Measurements from ENCODE around the gene EIF2S2.

EIF2S2 gene, protein sequence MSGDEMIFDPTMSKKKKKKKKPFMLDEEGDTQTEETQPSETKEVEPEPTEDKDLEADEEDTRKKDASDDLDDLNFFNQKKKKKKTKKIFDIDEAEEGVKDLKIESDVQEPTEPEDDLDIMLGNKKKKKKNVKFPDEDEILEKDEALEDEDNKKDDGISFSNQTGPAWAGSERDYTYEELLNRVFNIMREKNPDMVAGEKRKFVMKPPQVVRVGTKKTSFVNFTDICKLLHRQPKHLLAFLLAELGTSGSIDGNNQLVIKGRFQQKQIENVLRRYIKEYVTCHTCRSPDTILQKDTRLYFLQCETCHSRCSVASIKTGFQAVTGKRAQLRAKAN

DNA sequence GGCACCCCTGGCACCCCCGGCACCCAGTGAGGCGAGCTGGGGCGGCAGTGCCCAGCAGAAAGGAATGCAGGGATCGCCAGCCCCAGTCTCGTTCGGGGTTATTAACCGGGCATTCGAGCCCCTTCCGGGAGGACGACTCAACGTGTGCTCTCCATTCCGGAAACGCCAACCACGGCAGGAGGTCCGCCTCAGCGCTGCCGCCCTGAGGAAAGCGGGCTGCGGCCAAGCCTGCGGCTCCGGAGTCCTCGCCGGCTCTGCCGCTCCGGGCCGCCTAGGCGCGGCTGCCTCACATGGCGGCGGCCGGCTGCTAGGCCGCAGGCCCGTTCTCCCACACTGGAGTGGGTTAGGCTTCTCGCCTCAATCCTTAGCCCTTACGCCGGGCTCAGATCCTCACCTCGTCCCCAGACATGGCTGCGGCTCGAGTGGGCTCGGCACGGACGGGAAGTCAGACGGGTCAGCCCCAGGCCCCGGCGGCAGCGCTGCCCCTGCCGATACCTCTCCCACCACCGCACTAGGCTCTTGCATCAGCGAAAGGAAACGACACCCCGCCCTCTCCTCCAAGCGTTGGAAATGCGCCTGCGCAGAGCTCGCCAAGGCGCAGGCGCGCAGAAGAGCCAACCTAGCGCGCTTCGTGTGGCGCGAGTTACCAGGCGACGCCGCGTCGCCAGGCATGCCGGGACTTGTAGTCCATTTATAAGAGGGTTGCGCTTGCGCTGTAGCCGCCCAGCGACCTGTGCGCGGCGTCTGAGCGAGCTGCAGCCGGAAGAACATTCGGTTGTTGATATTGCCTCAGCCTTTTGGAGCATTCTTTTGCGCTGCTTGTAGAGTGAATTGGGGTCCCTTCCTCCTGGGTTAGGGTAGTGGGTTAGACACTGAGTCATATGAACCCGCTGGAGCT lies at the start of gene EIF2S2:
Gene EIF2S2, minus strand, starts transcription at position 542 of the 898 bp plus-strand sequence. Its CDS starts 133 bp downstream, at position 409.
- Histone ChIP-seq H3K9me3 (ENCODE audit: control insufficient read depth, insufficient read depth, low read depth, low read length) (no peaks in the 10 kb centered on the region), H3K4me1 (ENCODE audit: control insufficient read depth, insufficient read depth, low read length) (peaks cover 3% of the 10 kb centered on the region; the same call in 1 of the 2 replicates), H3K36me3 (ENCODE audit: control insufficient read depth in 2 of 2, insufficient read depth in 1 of 2, low read length in 2 of 2) (peaks cover 13 to 40% of the 10 kb centered on the region in 2 experiments; a peak in 2 of 3 replicates), H3K27ac (ENCODE audit: extremely low read depth, low read depth, low read length) (peak within 1 kb of the TSS; percentile 81), H3K4me3 (ENCODE audit: low read depth, low read length) (peak within 1 kb of the TSS; percentile 85)
- POLR2A ChIA-PET: interaction anchor here (0.5 to 2.7 kb wide), 24 partner anchors 9 to 668 kb away, joined by 3 to 31 read pairs (median 4); partner anchors contain the start of genes CBFA2T2, CHMP4B, ITCH and PXMP4
- CTCF ChIA-PET: interaction anchor here (0.5 to 1.3 kb wide), 8 partner anchors 10 to 250 kb away, joined by 4 to 6 read pairs (median 4); no protein-coding TSS in a partner anchor
- 0 out of 2 replicates have a peak, but pooled peaks have one; percentile 35 for TF ChIP-seq ZNF596 (tag by site-specific recombination; IDR thresholded peaks at IDR 0.05)
- TF ChIP-seq ZNF354C (tag by site-specific recombination; IDR thresholded peaks at IDR 0.05; ENCODE audit: borderline replicate concordance, low read depth): no peak
- no peak for TF ChIP-seq GFI1B (tag by site-specific recombination; IDR thresholded peaks at IDR 0.05)
- TF ChIP-seq, protein P1, sequence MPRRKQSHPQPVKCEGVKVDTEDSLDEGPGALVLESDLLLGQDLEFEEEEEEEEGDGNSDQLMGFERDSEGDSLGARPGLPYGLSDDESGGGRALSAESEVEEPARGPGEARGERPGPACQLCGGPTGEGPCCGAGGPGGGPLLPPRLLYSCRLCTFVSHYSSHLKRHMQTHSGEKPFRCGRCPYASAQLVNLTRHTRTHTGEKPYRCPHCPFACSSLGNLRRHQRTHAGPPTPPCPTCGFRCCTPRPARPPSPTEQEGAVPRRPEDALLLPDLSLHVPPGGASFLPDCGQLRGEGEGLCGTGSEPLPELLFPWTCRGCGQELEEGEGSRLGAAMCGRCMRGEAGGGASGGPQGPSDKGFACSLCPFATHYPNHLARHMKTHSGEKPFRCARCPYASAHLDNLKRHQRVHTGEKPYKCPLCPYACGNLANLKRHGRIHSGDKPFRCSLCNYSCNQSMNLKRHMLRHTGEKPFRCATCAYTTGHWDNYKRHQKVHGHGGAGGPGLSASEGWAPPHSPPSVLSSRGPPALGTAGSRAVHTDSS (tag by site-specific recombination; IDR thresholded peaks at IDR 0.05): no peak
- TF ChIP-seq ZNF670 (tag by site-specific recombination; IDR thresholded peaks at IDR 0.05; ENCODE audit: low read depth): no peak
- no peak for TF ChIP-seq ZNF175 (tag by site-specific recombination; IDR thresholded peaks at IDR 0.05)
- TF ChIP-seq ZSCAN30 (tag by site-specific recombination; IDR thresholded peaks at IDR 0.05): peak; percentile 94
- TF ChIP-seq ZNF266 (tag by site-specific recombination; IDR thresholded peaks at IDR 0.05; ENCODE audit: low read depth): no peak
- TF ChIP-seq ZNF350 (tag by site-specific recombination; IDR thresholded peaks at IDR 0.05): no peak
- TF ChIP-seq ZNF560 (tag by site-specific recombination; IDR thresholded peaks at IDR 0.05; ENCODE audit: borderline replicate concordance): no peak
- TF ChIP-seq EGR2 (tag by site-specific recombination; IDR thresholded peaks at IDR 0.05; ENCODE audit: low read depth): peak; percentile 59; the same call in 1 of the 2 replicates
- TF ChIP-seq ZNF155 (tag by site-specific recombination; IDR thresholded peaks at IDR 0.05): no peak
- TF ChIP-seq, protein P2, sequence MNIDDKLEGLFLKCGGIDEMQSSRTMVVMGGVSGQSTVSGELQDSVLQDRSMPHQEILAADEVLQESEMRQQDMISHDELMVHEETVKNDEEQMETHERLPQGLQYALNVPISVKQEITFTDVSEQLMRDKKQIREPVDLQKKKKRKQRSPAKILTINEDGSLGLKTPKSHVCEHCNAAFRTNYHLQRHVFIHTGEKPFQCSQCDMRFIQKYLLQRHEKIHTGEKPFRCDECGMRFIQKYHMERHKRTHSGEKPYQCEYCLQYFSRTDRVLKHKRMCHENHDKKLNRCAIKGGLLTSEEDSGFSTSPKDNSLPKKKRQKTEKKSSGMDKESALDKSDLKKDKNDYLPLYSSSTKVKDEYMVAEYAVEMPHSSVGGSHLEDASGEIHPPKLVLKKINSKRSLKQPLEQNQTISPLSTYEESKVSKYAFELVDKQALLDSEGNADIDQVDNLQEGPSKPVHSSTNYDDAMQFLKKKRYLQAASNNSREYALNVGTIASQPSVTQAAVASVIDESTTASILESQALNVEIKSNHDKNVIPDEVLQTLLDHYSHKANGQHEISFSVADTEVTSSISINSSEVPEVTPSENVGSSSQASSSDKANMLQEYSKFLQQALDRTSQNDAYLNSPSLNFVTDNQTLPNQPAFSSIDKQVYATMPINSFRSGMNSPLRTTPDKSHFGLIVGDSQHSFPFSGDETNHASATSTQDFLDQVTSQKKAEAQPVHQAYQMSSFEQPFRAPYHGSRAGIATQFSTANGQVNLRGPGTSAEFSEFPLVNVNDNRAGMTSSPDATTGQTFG (tag by site-specific recombination; IDR thresholded peaks at IDR 0.05; ENCODE audit: borderline replicate concordance): no peak
- TF ChIP-seq ZNF169 (tag by site-specific recombination; IDR thresholded peaks at IDR 0.05): no peak
- TF ChIP-seq ZBTB21 (tag by site-specific recombination; IDR thresholded peaks at IDR 0.05): no peak
- TF ChIP-seq TCF7L2 (IDR thresholded peaks at IDR 0.05; ENCODE audit: borderline replicate concordance, low read depth, low read length): no peak
- TF ChIP-seq, protein P3, sequence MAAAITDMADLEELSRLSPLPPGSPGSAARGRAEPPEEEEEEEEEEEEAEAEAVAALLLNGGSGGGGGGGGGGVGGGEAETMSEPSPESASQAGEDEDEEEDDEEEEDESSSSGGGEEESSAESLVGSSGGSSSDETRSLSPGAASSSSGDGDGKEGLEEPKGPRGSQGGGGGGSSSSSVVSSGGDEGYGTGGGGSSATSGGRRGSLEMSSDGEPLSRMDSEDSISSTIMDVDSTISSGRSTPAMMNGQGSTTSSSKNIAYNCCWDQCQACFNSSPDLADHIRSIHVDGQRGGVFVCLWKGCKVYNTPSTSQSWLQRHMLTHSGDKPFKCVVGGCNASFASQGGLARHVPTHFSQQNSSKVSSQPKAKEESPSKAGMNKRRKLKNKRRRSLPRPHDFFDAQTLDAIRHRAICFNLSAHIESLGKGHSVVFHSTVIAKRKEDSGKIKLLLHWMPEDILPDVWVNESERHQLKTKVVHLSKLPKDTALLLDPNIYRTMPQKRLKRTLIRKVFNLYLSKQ (tag by site-specific recombination; IDR thresholded peaks at IDR 0.05; ENCODE audit: borderline replicate concordance): no peak
- TF ChIP-seq ZNF514 (tag by site-specific recombination; IDR thresholded peaks at IDR 0.05): no peak
- TF ChIP-seq ZNF112 (tag by site-specific recombination; IDR thresholded peaks at IDR 0.05): no peak
- TF ChIP-seq BCL11A (tag by site-specific recombination; IDR thresholded peaks at IDR 0.05; ENCODE audit: low read depth): no peak
- 0 out of 2 replicates have a peak, but pooled peaks have one; percentile 18 for TF ChIP-seq ZNF785 (tag by site-specific recombination; IDR thresholded peaks at IDR 0.05)
- TF ChIP-seq ZNF416 (tag by site-specific recombination; IDR thresholded peaks at IDR 0.05): no peak
- TF ChIP-seq, protein P4, sequence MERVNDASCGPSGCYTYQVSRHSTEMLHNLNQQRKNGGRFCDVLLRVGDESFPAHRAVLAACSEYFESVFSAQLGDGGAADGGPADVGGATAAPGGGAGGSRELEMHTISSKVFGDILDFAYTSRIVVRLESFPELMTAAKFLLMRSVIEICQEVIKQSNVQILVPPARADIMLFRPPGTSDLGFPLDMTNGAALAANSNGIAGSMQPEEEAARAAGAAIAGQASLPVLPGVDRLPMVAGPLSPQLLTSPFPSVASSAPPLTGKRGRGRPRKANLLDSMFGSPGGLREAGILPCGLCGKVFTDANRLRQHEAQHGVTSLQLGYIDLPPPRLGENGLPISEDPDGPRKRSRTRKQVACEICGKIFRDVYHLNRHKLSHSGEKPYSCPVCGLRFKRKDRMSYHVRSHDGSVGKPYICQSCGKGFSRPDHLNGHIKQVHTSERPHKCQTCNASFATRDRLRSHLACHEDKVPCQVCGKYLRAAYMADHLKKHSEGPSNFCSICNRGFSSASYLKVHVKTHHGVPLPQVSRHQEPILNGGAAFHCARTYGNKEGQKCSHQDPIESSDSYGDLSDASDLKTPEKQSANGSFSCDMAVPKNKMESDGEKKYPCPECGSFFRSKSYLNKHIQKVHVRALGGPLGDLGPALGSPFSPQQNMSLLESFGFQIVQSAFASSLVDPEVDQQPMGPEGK (tag by site-specific recombination; IDR thresholded peaks at IDR 0.05): no peak; the same call in 1 of the 2 replicates
- TF ChIP-seq ZFP41 (tag by site-specific recombination; IDR thresholded peaks at IDR 0.05; ENCODE audit: borderline replicate concordance): no peak
- peak; percentile 81 for TF ChIP-seq ZNF335 (tag by site-specific recombination; conservative IDR thresholded peaks at IDR 0.05)
- TF ChIP-seq, protein P5, sequence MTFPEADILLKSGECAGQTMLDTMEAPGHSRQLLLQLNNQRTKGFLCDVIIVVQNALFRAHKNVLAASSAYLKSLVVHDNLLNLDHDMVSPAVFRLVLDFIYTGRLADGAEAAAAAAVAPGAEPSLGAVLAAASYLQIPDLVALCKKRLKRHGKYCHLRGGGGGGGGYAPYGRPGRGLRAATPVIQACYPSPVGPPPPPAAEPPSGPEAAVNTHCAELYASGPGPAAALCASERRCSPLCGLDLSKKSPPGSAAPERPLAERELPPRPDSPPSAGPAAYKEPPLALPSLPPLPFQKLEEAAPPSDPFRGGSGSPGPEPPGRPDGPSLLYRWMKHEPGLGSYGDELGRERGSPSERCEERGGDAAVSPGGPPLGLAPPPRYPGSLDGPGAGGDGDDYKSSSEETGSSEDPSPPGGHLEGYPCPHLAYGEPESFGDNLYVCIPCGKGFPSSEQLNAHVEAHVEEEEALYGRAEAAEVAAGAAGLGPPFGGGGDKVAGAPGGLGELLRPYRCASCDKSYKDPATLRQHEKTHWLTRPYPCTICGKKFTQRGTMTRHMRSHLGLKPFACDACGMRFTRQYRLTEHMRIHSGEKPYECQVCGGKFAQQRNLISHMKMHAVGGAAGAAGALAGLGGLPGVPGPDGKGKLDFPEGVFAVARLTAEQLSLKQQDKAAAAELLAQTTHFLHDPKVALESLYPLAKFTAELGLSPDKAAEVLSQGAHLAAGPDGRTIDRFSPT (tag by site-specific recombination; IDR thresholded peaks at IDR 0.05): 0 out of 2 replicates have a peak, but pooled peaks have one; percentile 58

Measured in HEK293 (cell line).